CD4-positive, alpha-beta T cell (primary cell): Measurements from ENCODE around the gene GNGT1. TPM values are rescaled to one million over a fixed set of nuclear protein-coding genes. Genes with fewer than 3 reads are reported as not detected.

ENCODE experiments used
- ATAC-seq: fragments of 200-7000 bp; cut with Tn5 transposase; one replicate; pipeline ENCODE4 v1.10.0; 2022; ENCODE audit warnings: mild to moderate bottlenecking; ENCODE audit not compliant: poor library complexity
- CTCF ChIA-PET: fragments of 350-600 bp; sonication (Branson Sonifier 250); formaldehyde crosslinking; loops from one replicate; lab custom pipeline; 2021; ENCODE audit warnings: antibody characterized with exemption, inconsistent platforms; lab: Charles Lee
- POLR2A ChIA-PET: fragments of 350-600 bp; sonication (Branson Sonifier 250); formaldehyde crosslinking; loops from one replicate; lab custom pipeline; 2021; ENCODE audit warnings: antibody characterized with exemption, inconsistent platforms; lab: Charles Lee
- DNase-seq, 14 experiments: peaks; one replicate each; pipeline ENCODE4 v3.0.0-alpha.2; 2013 to 2020; ENCODE audit warnings: mixed read lengths in 2 of 14
- H3K27ac ChIP-seq, 2 donors: one replicate each; pipeline versions ENCODE4 v1.5.1 to v1.7.0; 2013; ENCODE audit warnings: low read length in 2 of 2, low read depth in 1 of 2, mild to moderate bottlenecking in 1 of 2
- H3K27me3 ChIP-seq, 2 experiments: 1 replicate in 1 of 2; 2 replicates in 1 of 2; pipeline versions ENCODE4 v1.6.1 to v1.7.0; 2013; ENCODE audit warnings: low read length in 2 of 2, control low read depth in 1 of 2, mild to moderate bottlenecking in 1 of 2, moderate library complexity in 1 of 2; ENCODE audit not compliant: insufficient read depth in 2 of 2, control insufficient read depth in 1 of 2
- H3K36me3 ChIP-seq: one replicate; pipeline ENCODE4 v1.6.1; 2013; ENCODE audit warnings: low read length, control low read depth; ENCODE audit not compliant: insufficient read depth
- H3K4me1 ChIP-seq: one replicate; pipeline ENCODE4 v1.6.1; 2013; ENCODE audit warnings: low read length, control low read depth; ENCODE audit not compliant: insufficient read depth
- H3K4me3 ChIP-seq: one replicate; pipeline ENCODE4 v1.5.1; 2013; ENCODE audit warnings: mild to moderate bottlenecking, low read length, moderate library complexity
- H3K9me3 ChIP-seq, 2 experiments: 1 replicate in 1 of 2; 2 replicates in 1 of 2; pipeline versions ENCODE4 v1.6.1 to v1.7.0; 2013; ENCODE audit warnings: low read length in 2 of 2, mild to moderate bottlenecking in 2 of 2, control low read depth in 1 of 2, moderate library complexity in 1 of 2; ENCODE audit not compliant: control insufficient read depth in 1 of 2, insufficient read depth in 1 of 2
- H3K27ac Mint-ChIP-seq: one replicate; pipeline ENCODE4 v1.8.0; 2020; ENCODE audit warnings: mixed read lengths
- H3K27me3 Mint-ChIP-seq: one replicate; pipeline ENCODE4 v1.8.0; 2021; ENCODE audit warnings: mixed read lengths
- H3K36me3 Mint-ChIP-seq: one replicate; pipeline ENCODE4 v1.8.0; 2021; ENCODE audit warnings: low read depth, mixed read lengths
- H3K4me1 Mint-ChIP-seq: one replicate; pipeline ENCODE4 v1.8.0; 2021; ENCODE audit warnings: low read depth, mixed read lengths
- H3K4me3 Mint-ChIP-seq: one replicate; pipeline ENCODE4 v1.8.0; 2020; ENCODE audit warnings: mild to moderate bottlenecking, mixed read lengths
- H3K9me3 Mint-ChIP-seq: one replicate; pipeline ENCODE4 v1.8.0; 2020; ENCODE audit warnings: mixed read lengths
- CTCF ChIP-seq: fragments of 200-600 bp; IDR thresholded peaks from one replicate; pipeline ENCODE4 v1.8.0; 2022; ENCODE audit warnings: antibody characterized with exemption, mild to moderate bottlenecking
- intact Hi-C, 2 experiments: fragments of 100-400 bp; cut with DNase I in 1 of 2; cut with micrococcal nuclease in 1 of 2; formaldehyde crosslinking; loops; one replicate each; pipeline versions ENCODE4 v1.15.1 to v1.9.0; 2023 to 2025; cut with DNase I, micrococcal nuclease
- total RNA-seq, 174 experiments: library from RNA in 2 of 174; stranded (reverse) in 2 of 174; gene quantifications; one replicate each; pipeline ENCODE4 v1.2.3 and lab custom pipeline; 2021 to 2026

Gene GNGT1
- total RNA-seq, 2 experiments from 2014 or later: not detected

- DNase-seq (no peak), ATAC-seq (no peak)
- H3K27me3 ChIP-seq: peaks cover 4 to 8% of the 10 kb centered on the region in 2 experiments
- no peak overlapping the region for H3K4me3 Mint-ChIP-seq
- H3K9me3 Mint-ChIP-seq: no peaks in the 10 kb centered on the region
- no peaks in the 10 kb centered on the region for H3K4me1 ChIP-seq
- POLR2A ChIA-PET: no interaction called here
- no peak for TF ChIP-seq CTCF
- H3K36me3 Mint-ChIP-seq: no peaks in the 10 kb centered on the region
- no peaks in the 10 kb centered on the region for H3K36me3 ChIP-seq
- no peaks in the 10 kb centered on the region for H3K27me3 Mint-ChIP-seq
- no peak overlapping the region for H3K27ac ChIP-seq
- no peaks in the 10 kb centered on the region for H3K9me3 ChIP-seq
- intact Hi-C loops: no loop called here
- H3K27ac Mint-ChIP-seq: no peak overlapping the region
- H3K4me3 ChIP-seq: no peak overlapping the region
- CTCF ChIA-PET: interaction anchor here (1.2 kb wide), 1 partner anchor 10 kb away, joined by 3 read pairs; no protein-coding TSS in a partner anchor
- H3K4me1 Mint-ChIP-seq: no peaks in the 10 kb centered on the region
These were observed 42.5 kb downstream of the GNGT1 start for GRCh38 chr7:93948873-93949272.

GRCh38 chr7:93949423-93949822 lies 43.1 kb downstream of the GNGT1 start:
- H3K27ac ChIP-seq: no peak overlapping the region
- no peak overlapping the region for H3K4me3 Mint-ChIP-seq
- no peaks in the 10 kb centered on the region for H3K36me3 Mint-ChIP-seq
- ChIA-PET CTCF (no interaction called here), POLR2A (no interaction called here)
- H3K4me3 ChIP-seq: no peak overlapping the region
- TF ChIP-seq CTCF: no peak
- H3K4me1 Mint-ChIP-seq: no peaks in the 10 kb centered on the region
- H3K27me3 ChIP-seq: peaks cover 4 to 8% of the 10 kb centered on the region in 2 experiments
- H3K9me3 Mint-ChIP-seq: no peaks in the 10 kb centered on the region
- H3K27ac Mint-ChIP-seq: no peak overlapping the region
- intact Hi-C loops: no loop called here
- no peaks in the 10 kb centered on the region for H3K9me3 ChIP-seq
- DNase-seq (no peak), ATAC-seq (no peak)
- H3K27me3 Mint-ChIP-seq: no peaks in the 10 kb centered on the region
- H3K4me1 ChIP-seq: no peaks in the 10 kb centered on the region
- no peaks in the 10 kb centered on the region for H3K36me3 ChIP-seq

GRCh38 chr7:93955304-93955703 lies 48.9 kb downstream of the GNGT1 start:
- no peak for TF ChIP-seq CTCF
- Mint-ChIP-seq H3K4me1 (no peaks in the 10 kb centered on the region), H3K27ac (no peak overlapping the region), H3K36me3 (no peaks in the 10 kb centered on the region), H3K27me3 (no peaks in the 10 kb centered on the region), H3K4me3 (no peak overlapping the region), H3K9me3 (no peaks in the 10 kb centered on the region)
- no peaks in the 10 kb centered on the region for H3K4me1 ChIP-seq
- ChIA-PET POLR2A (interaction anchor here (1.3 kb wide), 1 partner anchor 11 kb away, joined by 6 read pairs; no protein-coding TSS in a partner anchor), CTCF (no interaction called here)
- no peaks in the 10 kb centered on the region for H3K27me3 ChIP-seq
- no peaks in the 10 kb centered on the region for H3K36me3 ChIP-seq
- DNase-seq (no peak), ATAC-seq (no peak)
- intact Hi-C loops: no loop called here
- H3K27ac ChIP-seq: no peak overlapping the region
- H3K9me3 ChIP-seq: no peaks in the 10 kb centered on the region
- H3K4me3 ChIP-seq: no peak overlapping the region
